HEK293 (cell line): ENCODE results near the gene SMAD7.

Source experiments
- CTCF ChIA-PET: fragments of 350-600 bp; formaldehyde crosslinking; extraction: SDS; loops from one replicate; lab custom pipeline; 2021; ENCODE audit warnings: antibody characterized with exemption; lab: Yijun Ruan, JAX
- POLR2A ChIA-PET: fragments of 300-600 bp; formaldehyde crosslinking; extraction: SDS; loops from one replicate; lab custom pipeline; 2020; ENCODE audit warnings: antibody characterized with exemption, inconsistent platforms; lab: Yijun Ruan, JAX
- H3K27ac ChIP-seq: fragments of 200-500 bp; sonication (Bioruptor generic); 2 replicates; pipeline ENCODE4 v1.5.1; 2014; ENCODE audit warnings: low read depth, low read length, control low read depth, inconsistent platforms; ENCODE audit errors: extremely low read depth
- H3K36me3 ChIP-seq, 2 experiments: fragments of 200-500 bp in 1 of 2; sonication (Bioruptor generic) in 1 of 2; 1 replicate in 1 of 2; 2 replicates in 1 of 2; pipeline ENCODE4 v1.5.1; 2014 to 2017; ENCODE audit warnings: inconsistent platforms in 2 of 2, low read length in 2 of 2; ENCODE audit not compliant: control insufficient read depth in 2 of 2, insufficient read depth in 1 of 2
- H3K4me1 ChIP-seq: fragments of 200-500 bp; sonication (Bioruptor generic); 2 replicates; pipeline ENCODE4 v1.5.1; 2014; ENCODE audit warnings: mild to moderate bottlenecking, low read length, inconsistent platforms; ENCODE audit not compliant: control insufficient read depth, insufficient read depth
- H3K4me3 ChIP-seq: 2 replicates; pipeline ENCODE4 v1.5.1; 2011; ENCODE audit warnings: low read depth, mild to moderate bottlenecking, control low read depth, low read length, moderate library complexity
- H3K9me3 ChIP-seq: fragments of 200-500 bp; sonication (Bioruptor generic); 2 replicates; pipeline ENCODE4 v1.5.1; 2014; ENCODE audit warnings: low read depth, low read length, inconsistent platforms; ENCODE audit not compliant: control insufficient read depth, insufficient read depth
- EGR2 ChIP-seq: fragments of 450-650 bp; formaldehyde crosslinking; IDR thresholded peaks from 2 replicates; pipeline ENCODE4 v1.5.1; 2016; ENCODE audit warnings: low read depth, missing biosample characterization, missing genetic modification characterization
- GLI2 ChIP-seq: fragments of 450-650 bp; formaldehyde crosslinking; IDR thresholded peaks from 2 replicates; pipeline ENCODE4; 2017; ENCODE audit warnings: missing biosample characterization, missing genetic modification characterization, low read depth, borderline replicate concordance
- KLF16 ChIP-seq: fragments of 450-650 bp; formaldehyde crosslinking; IDR thresholded peaks from 2 replicates; pipeline ENCODE4 v1.5.1; 2017; ENCODE audit warnings: missing biosample characterization, missing genetic modification characterization
- OSR2 ChIP-seq: fragments of 450-650 bp; formaldehyde crosslinking; IDR thresholded peaks from 2 replicates; pipeline ENCODE4 v1.5.1; 2016; ENCODE audit warnings: missing biosample characterization, missing genetic modification characterization
- TCF7L2 ChIP-seq: IDR thresholded peaks from 2 replicates; pipeline ENCODE4 v1.6.1; 2011; ENCODE audit warnings: low read depth, mild to moderate bottlenecking, inconsistent platforms, low read length, moderate library complexity, borderline replicate concordance
- ZFP41 ChIP-seq: fragments of 450-650 bp; formaldehyde crosslinking; IDR thresholded peaks from 2 replicates; pipeline ENCODE4 v1.5.1; 2016; ENCODE audit warnings: missing biosample characterization, missing genetic modification characterization, borderline replicate concordance
- ZNF202 ChIP-seq: fragments of 450-650 bp; formaldehyde crosslinking; IDR thresholded peaks from 2 replicates; pipeline ENCODE4 v1.5.1; 2016; ENCODE audit warnings: missing biosample characterization, missing genetic modification characterization, borderline replicate concordance
- ZNF214 ChIP-seq: fragments of 450-650 bp; formaldehyde crosslinking; IDR thresholded peaks from 2 replicates; pipeline ENCODE4 v1.5.1; 2017; ENCODE audit warnings: missing biosample characterization, mild to moderate bottlenecking, missing genetic modification characterization, borderline replicate concordance
- ZNF239 ChIP-seq: fragments of 450-650 bp; formaldehyde crosslinking; IDR thresholded peaks from 2 replicates; pipeline ENCODE4 v1.5.1; 2016; ENCODE audit warnings: missing biosample characterization, missing genetic modification characterization
- ZNF292 ChIP-seq: fragments of 450-650 bp; formaldehyde crosslinking; IDR thresholded peaks from 2 replicates; pipeline ENCODE4 v1.5.1; 2016; ENCODE audit warnings: low read depth, missing biosample characterization, missing genetic modification characterization, borderline replicate concordance
- ZNF391 ChIP-seq: fragments of 450-650 bp; formaldehyde crosslinking; IDR thresholded peaks from 2 replicates; pipeline ENCODE4 v1.5.1; 2016; ENCODE audit warnings: low read depth, missing biosample characterization, missing genetic modification characterization, borderline replicate concordance
- ZNF394 ChIP-seq: fragments of 450-650 bp; formaldehyde crosslinking; IDR thresholded peaks from 2 replicates; pipeline ENCODE4 v1.5.1; 2016; ENCODE audit warnings: missing biosample characterization, missing genetic modification characterization, mild to moderate bottlenecking, moderate library complexity, borderline replicate concordance
- ZNF548 ChIP-seq: fragments of 450-650 bp; formaldehyde crosslinking; IDR thresholded peaks from 2 replicates; pipeline ENCODE4 v1.5.1; 2016; ENCODE audit warnings: missing biosample characterization, missing genetic modification characterization
- ZNF76 ChIP-seq: fragments of 450-650 bp; formaldehyde crosslinking; IDR thresholded peaks from 2 replicates; pipeline ENCODE4; 2016; ENCODE audit warnings: low read depth, missing biosample characterization, missing genetic modification characterization, borderline replicate concordance
- ZNF791 ChIP-seq: fragments of 450-650 bp; formaldehyde crosslinking; IDR thresholded peaks from 2 replicates; pipeline ENCODE4 v1.5.1; 2016; ENCODE audit warnings: missing biosample characterization, missing genetic modification characterization
- TF ChIP-seq, protein P1 (sequence below): fragments of 450-650 bp; IDR thresholded peaks from 2 replicates; pipeline ENCODE4 v1.5.1; 2018; ENCODE audit warnings: missing biosample characterization, mild to moderate bottlenecking, missing genetic modification characterization
- TF ChIP-seq, protein P2 (sequence below): fragments of 450-650 bp; formaldehyde crosslinking; IDR thresholded peaks from 2 replicates; pipeline ENCODE4 v1.5.1; 2016; ENCODE audit warnings: missing biosample characterization, missing genetic modification characterization
- TF ChIP-seq, protein P3 (sequence below): fragments of 450-650 bp; formaldehyde crosslinking; IDR thresholded peaks from 2 replicates; pipeline ENCODE4 v1.5.1; 2017; ENCODE audit warnings: missing biosample characterization, missing genetic modification characterization
- TF ChIP-seq, protein P4 (sequence below): fragments of 450-650 bp; formaldehyde crosslinking; IDR thresholded peaks from 2 replicates; pipeline ENCODE4 v1.5.1; 2016; ENCODE audit warnings: missing biosample characterization, missing genetic modification characterization, low read depth
- TF ChIP-seq, protein P5 (sequence below): fragments of 450-650 bp; formaldehyde crosslinking; IDR thresholded peaks from 2 replicates; pipeline ENCODE4 v1.5.1; 2016; ENCODE audit warnings: missing biosample characterization, missing genetic modification characterization

Gene SMAD7

DNA sequence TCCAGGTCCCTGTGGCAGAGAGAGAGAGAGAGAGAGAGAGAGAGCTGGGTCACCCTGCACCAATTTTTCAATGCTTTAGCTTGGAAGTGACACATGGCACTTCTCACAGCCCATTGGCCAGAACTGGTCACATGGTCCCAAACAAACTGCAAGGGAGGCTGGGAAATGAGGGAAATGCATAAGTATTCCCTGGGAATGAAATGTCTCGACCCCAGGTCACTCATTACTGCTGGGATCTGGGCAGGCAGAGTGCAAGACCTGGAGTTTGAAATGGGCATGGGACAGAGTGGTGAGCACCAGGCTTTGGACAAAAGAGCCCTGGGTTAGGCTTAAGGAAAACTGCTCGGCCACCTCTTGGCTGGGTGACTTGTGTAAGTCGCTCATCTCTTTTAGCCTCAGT, 37.0 kb downstream of the SMAD7 start:
- CTCF ChIA-PET = interaction anchor here (0.6 to 1.4 kb wide), 5 partner anchors 136 to 265 kb away, joined by 3 to 6 read pairs (median 3); no protein-coding TSS in a partner anchor

More for the DNA sequence above, 37.0 kb downstream of the SMAD7 start:
- no peak for TF ChIP-seq TCF7L2
- TF ChIP-seq ZNF202 (tag by site-specific recombination) = no peak
- TF ChIP-seq EGR2 (tag by site-specific recombination) = no peak
- TF ChIP-seq, protein P1, sequence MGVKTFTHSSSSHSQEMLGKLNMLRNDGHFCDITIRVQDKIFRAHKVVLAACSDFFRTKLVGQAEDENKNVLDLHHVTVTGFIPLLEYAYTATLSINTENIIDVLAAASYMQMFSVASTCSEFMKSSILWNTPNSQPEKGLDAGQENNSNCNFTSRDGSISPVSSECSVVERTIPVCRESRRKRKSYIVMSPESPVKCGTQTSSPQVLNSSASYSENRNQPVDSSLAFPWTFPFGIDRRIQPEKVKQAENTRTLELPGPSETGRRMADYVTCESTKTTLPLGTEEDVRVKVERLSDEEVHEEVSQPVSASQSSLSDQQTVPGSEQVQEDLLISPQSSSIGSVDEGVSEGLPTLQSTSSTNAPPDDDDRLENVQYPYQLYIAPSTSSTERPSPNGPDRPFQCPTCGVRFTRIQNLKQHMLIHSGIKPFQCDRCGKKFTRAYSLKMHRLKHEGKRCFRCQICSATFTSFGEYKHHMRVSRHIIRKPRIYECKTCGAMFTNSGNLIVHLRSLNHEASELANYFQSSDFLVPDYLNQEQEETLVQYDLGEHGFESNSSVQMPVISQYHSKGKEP = no peak
- no peak for TF ChIP-seq ZNF548 (tag by site-specific recombination)
- no peak for TF ChIP-seq ZNF391
- no peak for TF ChIP-seq ZNF214 (tag by site-specific recombination)
- no peak for TF ChIP-seq ZNF76 (tag by site-specific recombination)
- TF ChIP-seq, protein P2, sequence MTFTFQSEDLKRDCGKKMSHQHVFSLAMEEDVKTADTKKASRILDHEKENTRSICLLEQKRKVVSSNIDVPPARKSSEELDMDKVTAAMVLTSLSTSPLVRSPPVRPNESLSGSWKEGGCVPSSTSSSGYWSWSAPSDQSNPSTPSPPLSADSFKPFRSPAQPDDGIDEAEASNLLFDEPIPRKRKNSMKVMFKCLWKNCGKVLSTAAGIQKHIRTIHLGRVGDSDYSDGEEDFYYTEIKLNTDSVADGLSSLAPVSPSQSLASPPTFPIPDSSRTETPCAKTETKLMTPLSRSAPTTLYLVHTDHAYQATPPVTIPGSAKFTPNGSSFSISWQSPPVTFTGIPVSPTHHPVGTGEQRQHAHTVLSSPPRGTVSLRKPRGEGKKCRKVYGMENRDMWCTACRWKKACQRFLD (tag by site-specific recombination) = no peak
- no peak for TF ChIP-seq ZNF394 (tag by site-specific recombination)
- TF ChIP-seq ZFP41 (tag by site-specific recombination) = no peak
- TF ChIP-seq, protein P3, sequence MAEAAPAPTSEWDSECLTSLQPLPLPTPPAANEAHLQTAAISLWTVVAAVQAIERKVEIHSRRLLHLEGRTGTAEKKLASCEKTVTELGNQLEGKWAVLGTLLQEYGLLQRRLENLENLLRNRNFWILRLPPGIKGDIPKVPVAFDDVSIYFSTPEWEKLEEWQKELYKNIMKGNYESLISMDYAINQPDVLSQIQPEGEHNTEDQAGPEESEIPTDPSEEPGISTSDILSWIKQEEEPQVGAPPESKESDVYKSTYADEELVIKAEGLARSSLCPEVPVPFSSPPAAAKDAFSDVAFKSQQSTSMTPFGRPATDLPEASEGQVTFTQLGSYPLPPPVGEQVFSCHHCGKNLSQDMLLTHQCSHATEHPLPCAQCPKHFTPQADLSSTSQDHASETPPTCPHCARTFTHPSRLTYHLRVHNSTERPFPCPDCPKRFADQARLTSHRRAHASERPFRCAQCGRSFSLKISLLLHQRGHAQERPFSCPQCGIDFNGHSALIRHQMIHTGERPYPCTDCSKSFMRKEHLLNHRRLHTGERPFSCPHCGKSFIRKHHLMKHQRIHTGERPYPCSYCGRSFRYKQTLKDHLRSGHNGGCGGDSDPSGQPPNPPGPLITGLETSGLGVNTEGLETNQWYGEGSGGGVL (tag by site-specific recombination) = no peak
- no peak for TF ChIP-seq ZNF239 (tag by site-specific recombination)
- TF ChIP-seq, protein P4, sequence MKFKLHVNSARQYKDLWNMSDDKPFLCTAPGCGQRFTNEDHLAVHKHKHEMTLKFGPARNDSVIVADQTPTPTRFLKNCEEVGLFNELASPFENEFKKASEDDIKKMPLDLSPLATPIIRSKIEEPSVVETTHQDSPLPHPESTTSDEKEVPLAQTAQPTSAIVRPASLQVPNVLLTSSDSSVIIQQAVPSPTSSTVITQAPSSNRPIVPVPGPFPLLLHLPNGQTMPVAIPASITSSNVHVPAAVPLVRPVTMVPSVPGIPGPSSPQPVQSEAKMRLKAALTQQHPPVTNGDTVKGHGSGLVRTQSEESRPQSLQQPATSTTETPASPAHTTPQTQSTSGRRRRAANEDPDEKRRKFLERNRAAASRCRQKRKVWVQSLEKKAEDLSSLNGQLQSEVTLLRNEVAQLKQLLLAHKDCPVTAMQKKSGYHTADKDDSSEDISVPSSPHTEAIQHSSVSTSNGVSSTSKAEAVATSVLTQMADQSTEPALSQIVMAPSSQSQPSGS (tag by site-specific recombination) = no peak
- TF ChIP-seq GLI2 (tag by site-specific recombination) = no peak
- TF ChIP-seq, protein P5, sequence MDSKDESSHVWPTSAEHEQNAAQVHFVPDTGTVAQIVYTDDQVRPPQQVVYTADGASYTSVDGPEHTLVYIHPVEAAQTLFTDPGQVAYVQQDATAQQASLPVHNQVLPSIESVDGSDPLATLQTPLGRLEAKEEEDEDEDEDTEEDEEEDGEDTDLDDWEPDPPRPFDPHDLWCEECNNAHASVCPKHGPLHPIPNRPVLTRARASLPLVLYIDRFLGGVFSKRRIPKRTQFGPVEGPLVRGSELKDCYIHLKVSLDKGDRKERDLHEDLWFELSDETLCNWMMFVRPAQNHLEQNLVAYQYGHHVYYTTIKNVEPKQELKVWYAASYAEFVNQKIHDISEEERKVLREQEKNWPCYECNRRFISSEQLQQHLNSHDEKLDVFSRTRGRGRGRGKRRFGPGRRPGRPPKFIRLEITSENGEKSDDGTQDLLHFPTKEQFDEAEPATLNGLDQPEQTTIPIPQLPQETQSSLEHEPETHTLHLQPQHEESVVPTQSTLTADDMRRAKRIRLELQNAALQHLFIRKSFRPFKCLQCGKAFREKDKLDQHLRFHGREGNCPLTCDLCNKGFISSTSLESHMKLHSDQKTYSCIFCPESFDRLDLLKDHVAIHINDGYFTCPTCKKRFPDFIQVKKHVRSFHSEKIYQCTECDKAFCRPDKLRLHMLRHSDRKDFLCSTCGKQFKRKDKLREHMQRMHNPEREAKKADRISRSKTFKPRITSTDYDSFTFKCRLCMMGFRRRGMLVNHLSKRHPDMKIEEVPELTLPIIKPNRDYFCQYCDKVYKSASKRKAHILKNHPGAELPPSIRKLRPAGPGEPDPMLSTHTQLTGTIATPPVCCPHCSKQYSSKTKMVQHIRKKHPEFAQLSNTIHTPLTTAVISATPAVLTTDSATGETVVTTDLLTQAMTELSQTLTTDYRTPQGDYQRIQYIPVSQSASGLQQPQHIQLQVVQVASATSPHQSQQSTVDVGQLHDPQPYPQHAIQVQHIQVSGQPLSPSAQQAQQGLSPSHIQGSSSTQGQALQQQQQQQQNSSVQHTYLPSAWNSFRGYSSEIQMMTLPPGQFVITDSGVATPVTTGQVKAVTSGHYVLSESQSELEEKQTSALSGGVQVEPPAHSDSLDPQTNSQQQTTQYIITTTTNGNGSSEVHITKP (tag by site-specific recombination) = no peak
- TF ChIP-seq KLF16 (tag by site-specific recombination) = no peak
- TF ChIP-seq OSR2 (tag by site-specific recombination) = no peak
- TF ChIP-seq ZNF292 = no peak
- TF ChIP-seq ZNF791 = no peak
- Histone ChIP-seq H3K9me3 (no peaks in the 10 kb centered on the region), H3K4me1 (peaks cover 19% of the 10 kb centered on the region), H3K27ac (no peak overlapping the region), H3K4me3 (no peak overlapping the region), H3K36me3 (peaks cover 0 to 3% of the 10 kb centered on the region in 2 experiments; a peak in 1 of 3 replicates)
- POLR2A ChIA-PET = interaction anchor here (1.4 kb wide), 1 partner anchor 12 kb away, joined by 5 read pairs; no protein-coding TSS in a partner anchor
